HG02759 (cell line): ENCODE measurements around the gene RIN2.

Source experiments
- ATAC-seq: cut with Tn5 transposase; IDR thresholded peaks from one replicate; pipeline ENCODE4 v1.9.1; 2021; ENCODE audit warnings: mild to moderate bottlenecking, moderate library complexity; ENCODE audit not compliant: unreplicated experiment

RIN2 gene, protein sequence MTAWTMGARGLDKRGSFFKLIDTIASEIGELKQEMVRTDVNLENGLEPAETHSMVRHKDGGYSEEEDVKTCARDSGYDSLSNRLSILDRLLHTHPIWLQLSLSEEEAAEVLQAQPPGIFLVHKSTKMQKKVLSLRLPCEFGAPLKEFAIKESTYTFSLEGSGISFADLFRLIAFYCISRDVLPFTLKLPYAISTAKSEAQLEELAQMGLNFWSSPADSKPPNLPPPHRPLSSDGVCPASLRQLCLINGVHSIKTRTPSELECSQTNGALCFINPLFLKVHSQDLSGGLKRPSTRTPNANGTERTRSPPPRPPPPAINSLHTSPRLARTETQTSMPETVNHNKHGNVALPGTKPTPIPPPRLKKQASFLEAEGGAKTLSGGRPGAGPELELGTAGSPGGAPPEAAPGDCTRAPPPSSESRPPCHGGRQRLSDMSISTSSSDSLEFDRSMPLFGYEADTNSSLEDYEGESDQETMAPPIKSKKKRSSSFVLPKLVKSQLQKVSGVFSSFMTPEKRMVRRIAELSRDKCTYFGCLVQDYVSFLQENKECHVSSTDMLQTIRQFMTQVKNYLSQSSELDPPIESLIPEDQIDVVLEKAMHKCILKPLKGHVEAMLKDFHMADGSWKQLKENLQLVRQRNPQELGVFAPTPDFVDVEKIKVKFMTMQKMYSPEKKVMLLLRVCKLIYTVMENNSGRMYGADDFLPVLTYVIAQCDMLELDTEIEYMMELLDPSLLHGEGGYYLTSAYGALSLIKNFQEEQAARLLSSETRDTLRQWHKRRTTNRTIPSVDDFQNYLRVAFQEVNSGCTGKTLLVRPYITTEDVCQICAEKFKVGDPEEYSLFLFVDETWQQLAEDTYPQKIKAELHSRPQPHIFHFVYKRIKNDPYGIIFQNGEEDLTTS

DNA sequence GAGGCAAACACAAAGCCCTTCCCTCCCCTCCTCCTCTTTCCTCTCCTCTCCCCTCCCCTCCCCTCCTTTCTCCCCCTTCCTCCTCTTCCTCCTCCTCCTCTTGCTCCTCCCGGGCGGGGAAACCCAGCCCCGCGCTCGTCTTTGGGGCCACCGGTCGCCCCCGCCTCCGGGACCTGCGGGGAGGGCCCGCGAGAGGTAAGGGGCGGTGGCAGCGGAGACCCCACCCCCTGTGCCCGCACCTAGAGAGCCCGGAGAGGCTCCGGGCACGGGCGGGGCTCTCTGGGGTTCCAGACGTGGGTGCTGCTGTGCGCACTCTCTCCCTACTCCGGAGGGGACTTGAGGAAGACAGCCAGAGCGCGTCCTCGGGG, at the start of gene RIN2:
Gene RIN2 (plus strand): TSS at position 126 of the 368 bp plus-strand sequence. CDS start 131,344 bp downstream, outside the sequence.
- no peak for ATAC-seq

GRCh38 chr20:19709635-19710335, 48.3 kb upstream of the RIN2 start:
- no peak for ATAC-seq

- ATAC-seq: no peak
Observed at GRCh38 chr20:19710336-19711120, 47.5 kb upstream of the RIN2 start.

DNA sequence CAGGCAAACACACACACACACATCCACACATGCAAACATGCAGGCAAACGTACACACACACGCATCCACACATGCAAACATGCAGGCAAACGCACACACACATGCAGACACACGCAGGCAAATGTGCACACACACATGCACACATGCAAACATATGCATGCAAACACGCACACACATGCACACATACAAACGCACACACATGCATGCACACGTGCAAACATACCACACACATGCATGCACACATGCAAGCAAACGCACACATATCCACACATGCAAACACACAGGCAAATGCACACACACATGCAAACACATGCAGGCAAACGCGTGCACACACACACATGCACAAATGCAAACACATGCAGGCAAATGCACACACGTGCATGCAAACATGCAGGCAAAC, 46.9 kb upstream of the RIN2 start:
- no peak for ATAC-seq

GRCh38 chr20:19712721-19713260, 45.3 kb upstream of the RIN2 start:
- ATAC-seq: no peak

DNA sequence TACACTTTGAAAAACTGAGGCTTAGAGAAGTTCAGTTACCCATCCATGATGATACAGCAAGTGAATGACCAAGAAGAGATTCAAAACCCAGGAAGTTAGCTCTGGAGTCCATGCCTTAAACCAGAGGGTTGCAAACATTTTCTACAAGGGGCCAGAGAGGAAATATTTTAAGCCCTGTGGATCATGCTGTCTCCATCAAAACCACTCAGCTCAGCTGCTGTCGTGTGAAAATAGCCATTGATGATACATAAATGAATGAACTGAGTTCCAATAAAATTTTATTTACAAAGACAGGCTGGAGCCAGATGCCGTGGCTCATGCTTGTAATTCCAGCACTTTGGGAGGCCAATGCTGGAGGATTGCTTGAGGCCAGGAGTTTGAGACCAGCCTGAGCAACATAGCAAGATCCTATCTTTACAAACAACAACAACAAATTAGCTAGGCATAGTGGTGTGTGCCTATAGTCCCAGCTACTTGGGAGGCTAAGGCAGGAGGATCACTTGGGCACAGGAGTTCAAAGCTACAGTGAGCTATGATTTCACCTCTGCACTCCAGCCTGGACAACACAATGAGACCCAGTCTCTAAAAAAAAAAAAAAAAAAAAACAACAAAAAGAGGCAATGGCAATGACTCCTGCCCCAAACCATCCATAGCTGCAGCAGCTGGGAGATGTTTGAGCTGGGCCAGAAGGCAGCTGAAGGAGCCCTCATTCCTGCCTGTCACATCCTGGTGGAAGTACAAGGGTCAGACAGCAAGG, 44.1 kb upstream of the RIN2 start:
- no peak for ATAC-seq

DNA sequence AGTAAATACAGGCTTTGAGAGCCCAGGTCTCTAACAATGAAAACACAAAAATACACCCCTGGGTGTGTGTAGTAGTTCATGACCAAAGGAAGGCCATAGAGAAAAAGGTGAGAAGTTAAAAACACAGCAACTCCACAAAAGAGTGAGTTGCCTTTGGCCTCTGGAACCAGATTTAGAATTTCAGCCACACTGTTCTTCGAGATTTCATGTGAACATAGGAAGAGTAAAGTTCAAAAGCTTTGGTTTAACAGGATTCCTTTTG, 43.5 kb upstream of the RIN2 start:
- no peak for ATAC-seq

DNA sequence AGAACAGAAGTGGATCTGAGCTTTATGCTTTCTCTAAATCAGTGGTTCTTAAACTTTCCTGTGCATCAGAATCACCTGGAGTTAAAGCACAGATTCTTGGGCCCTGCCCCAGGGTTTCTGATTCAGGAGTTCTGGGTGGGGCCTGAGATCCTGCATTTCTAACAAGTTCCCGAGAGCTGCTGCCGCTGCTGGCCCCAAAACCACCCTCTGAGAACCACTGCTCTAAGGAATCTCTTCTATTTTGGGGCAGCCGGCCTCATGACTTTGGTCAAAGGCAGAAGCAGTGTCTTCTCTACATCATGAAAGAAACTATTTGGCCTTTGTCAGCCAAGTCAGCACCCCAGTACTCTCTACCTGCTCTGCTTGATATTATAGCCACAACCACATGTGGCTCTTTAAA, 42.1 kb upstream of the RIN2 start:
- ATAC-seq: no peak

DNA sequence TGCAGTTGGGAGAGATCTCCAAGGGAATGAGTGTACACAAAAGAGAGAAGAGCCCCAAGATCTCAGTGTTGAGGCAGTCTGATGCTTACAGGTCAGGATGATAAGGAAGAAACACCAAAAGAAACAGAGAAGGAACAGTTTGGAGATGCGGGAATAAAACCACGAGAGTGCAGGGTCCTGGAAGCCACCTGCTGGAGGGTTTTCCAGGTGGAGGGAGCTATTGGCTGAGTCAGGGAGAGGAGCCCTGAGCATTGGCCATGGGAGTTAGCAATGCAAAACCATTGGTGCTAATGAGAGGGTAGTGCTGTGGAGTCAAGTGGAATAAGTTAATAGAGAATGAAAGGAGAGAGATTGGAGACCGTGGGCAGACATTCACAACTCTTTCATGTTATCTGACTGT, 39.2 kb upstream of the RIN2 start:
- no peak for ATAC-seq

- no peak for ATAC-seq
Observed at GRCh38 chr20:19720991-19721390, 37.1 kb upstream of the RIN2 start.

GRCh38 chr20:19723051-19723450, 35.0 kb upstream of the RIN2 start:
- ATAC-seq: no peak

- no peak for ATAC-seq
Observed at GRCh38 chr20:19723813-19724430, 34.1 kb upstream of the RIN2 start.

- no peak for ATAC-seq
Observed at GRCh38 chr20:19725373-19725772, 32.7 kb upstream of the RIN2 start.

DNA sequence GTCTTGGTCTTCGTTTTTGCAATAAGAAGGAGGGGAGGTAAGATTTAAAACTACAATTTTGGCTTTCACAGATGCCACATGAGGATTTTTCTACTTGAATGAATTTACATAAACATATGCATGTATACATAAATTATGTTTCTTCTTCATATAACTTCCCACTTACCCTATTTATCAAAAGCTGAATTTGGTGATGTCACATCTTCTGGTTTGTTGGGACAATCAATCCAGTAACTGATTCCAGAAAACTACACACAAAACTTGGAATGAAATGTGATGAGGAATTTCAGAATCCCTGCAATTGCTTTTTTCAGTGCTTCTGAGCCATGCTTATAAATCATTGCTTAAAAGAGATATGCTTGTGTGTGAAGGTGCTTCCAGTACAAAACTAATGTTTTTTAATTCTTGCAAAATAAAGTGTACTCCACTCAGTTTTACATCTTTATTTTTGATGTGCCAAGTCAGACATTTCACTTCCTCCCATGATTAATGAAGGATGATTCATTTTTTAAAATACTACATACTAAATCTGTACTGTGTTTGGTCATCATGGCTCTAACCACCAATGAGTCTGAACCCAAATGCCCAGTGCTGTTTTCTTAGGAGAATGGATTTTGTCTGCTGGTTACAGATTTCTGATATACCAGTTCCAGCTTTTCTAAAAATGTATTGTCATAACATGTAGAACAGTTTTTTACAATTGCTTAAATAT, 32.1 kb upstream of the RIN2 start:
- ATAC-seq: no peak

DNA sequence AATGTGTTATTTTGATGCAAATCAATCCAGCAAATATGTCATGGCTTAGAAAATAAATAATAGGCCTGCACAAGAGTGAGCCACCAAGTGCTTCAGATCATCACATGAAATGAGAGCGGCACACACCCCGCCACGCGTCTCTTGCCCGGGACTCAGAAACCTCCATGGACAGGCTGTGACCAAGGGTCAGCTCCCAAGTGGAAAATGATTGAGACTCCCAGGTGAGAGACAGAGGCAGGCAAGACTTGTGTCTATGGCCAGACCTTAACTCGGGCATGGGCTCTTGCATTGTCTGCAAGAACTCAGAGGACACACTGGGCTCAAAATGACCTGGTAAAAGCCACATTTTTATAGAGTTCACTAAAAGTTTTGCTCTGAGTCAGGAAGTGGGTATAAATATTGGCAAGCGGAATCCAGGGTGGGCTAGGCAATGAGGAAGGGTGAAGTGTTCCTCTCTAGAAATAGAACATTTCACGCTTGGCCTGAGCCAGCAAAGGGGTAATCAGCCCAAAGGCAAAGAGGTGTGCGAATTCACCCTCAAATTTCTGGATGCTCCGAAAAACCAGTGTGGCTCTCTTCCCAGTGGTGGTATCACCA, 30.7 kb upstream of the RIN2 start:
- no peak for ATAC-seq

DNA sequence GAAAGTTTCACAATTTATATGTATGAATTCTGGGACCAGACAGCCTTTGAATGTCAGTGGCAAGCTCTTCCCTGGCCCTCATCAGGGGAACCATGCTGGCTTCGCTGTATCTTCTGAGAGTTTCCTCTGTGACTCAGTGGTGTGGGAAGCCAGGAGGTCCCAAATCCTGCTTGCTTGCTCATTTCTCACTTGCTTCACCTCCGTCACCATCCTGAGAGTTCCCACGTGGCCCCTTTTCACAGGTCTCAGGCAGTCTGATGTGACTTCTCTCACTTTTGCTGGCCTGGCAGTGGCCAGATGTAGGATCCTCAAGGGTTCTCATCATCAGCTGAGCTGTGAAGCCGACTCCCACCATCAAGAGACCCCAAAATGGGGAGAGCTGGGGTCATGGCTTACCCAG, 28.4 kb upstream of the RIN2 start:
- ATAC-seq: no peak

DNA sequence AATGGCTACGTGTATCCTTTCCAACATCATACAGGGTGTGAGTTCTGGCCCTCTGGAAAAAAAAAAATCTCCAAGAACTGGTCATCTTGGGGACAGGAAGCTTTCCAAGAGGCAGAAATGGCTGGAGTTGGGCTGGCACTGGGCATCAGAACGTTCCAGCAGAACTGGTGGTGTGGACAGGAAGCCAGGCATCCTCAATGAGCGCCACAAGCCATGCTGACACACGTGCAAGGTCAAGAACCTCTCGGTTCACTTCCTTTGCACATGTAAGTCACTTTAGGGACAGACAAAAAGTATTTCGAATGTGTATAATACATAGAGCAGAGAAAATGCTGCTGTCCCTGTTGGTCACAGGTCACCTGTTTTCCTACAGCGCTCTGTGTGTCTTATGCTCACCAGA, 27.4 kb upstream of the RIN2 start:
- ATAC-seq: no peak

GRCh38 chr20:19734811-19735210, 23.2 kb upstream of the RIN2 start:
- ATAC-seq: no peak
